HepG2 (cell line): ENCODE results near the gene NEURL2. TPM values are rescaled to one million over a fixed set of nuclear protein-coding genes. Genes with fewer than 3 reads are reported as not detected.
A peak's percentile ranks its signal among the peaks of the same experiment; 100 is the strongest.

ENCODE experiments used
- ELK4 ChIP-seq: sonication (generic); formaldehyde crosslinking; IDR thresholded peaks from 2 replicates; pipeline ENCODE4 v1.9.0; 2021; ENCODE audit warnings: missing genetic modification reagents, borderline replicate concordance
- FOXP1 ChIP-seq, 2 experiments: fragments of 450-650 bp in 1 of 2; IDR thresholded peaks; 2 replicates each; pipeline ENCODE4 v1.6.1; 2017 to 2018; ENCODE audit warnings: antibody characterized with exemption in 1 of 2
- HDAC1 ChIP-seq: sonication (generic); formaldehyde crosslinking; IDR thresholded peaks from 2 replicates; pipeline ENCODE4 v1.5.1; 2020; ENCODE audit warnings: mild to moderate bottlenecking, missing genetic modification reagents
- JARID2 ChIP-seq: sonication (generic); formaldehyde crosslinking; IDR thresholded peaks from 2 replicates; pipeline ENCODE4 v1.8.1; 2023; ENCODE audit warnings: missing genetic modification reagents, inconsistent platforms; ENCODE audit not compliant: insufficient replicate concordance
- KAT2B ChIP-seq: fragments of 150-350 bp; IDR thresholded peaks from 2 replicates; pipeline ENCODE4 v1.6.1; 2014; ENCODE audit warnings: low read depth, low read length, borderline replicate concordance
- NBN ChIP-seq: fragments of 450-650 bp; conservative IDR thresholded peaks from 2 replicates; pipeline ENCODE4 v1.6.1; 2017
- NFE2L1 ChIP-seq: sonication (generic); formaldehyde crosslinking; IDR thresholded peaks from 2 replicates; pipeline ENCODE4 v1.4.0; 2020; ENCODE audit warnings: missing genetic modification reagents, mild to moderate bottlenecking, borderline replicate concordance
- NFYB ChIP-seq: sonication (generic); formaldehyde crosslinking; IDR thresholded peaks from 2 replicates; pipeline ENCODE4 v1.4.0; 2020; ENCODE audit warnings: missing genetic modification reagents
- NFYC ChIP-seq: IDR thresholded peaks from 2 replicates; pipeline ENCODE4 v1.6.1; 2016; ENCODE audit warnings: missing genetic modification reagents, missing compliant biosample characterization
- NRL ChIP-seq: sonication (generic); formaldehyde crosslinking; IDR thresholded peaks from 2 replicates; pipeline ENCODE4 v1.5.0; 2020; ENCODE audit warnings: missing genetic modification reagents, mild to moderate bottlenecking, moderate library complexity, borderline replicate concordance
- SALL2 ChIP-seq: sonication (generic); formaldehyde crosslinking; IDR thresholded peaks from 2 replicates; pipeline ENCODE4 v1.8.1; 2023; ENCODE audit warnings: mild to moderate bottlenecking, missing genetic modification reagents, inconsistent platforms
- SMAD9 ChIP-seq: sonication (generic); formaldehyde crosslinking; IDR thresholded peaks from 2 replicates; pipeline ENCODE4 v1.5.1; 2020; ENCODE audit warnings: mild to moderate bottlenecking, missing genetic modification reagents
- SMYD3 ChIP-seq: sonication (generic); formaldehyde crosslinking; IDR thresholded peaks from 2 replicates; pipeline ENCODE4 v1.8.1; 2023; ENCODE audit warnings: mild to moderate bottlenecking, missing genetic modification reagents
- SNRNP70 ChIP-seq: fragments of 200-400 bp; formaldehyde crosslinking; IDR thresholded peaks from 2 replicates; pipeline ENCODE4 v1.6.1; 2017; ENCODE audit warnings: mild to moderate bottlenecking, low read depth, low read length, moderate library complexity
- SUZ12 ChIP-seq: fragments of 150-350 bp; IDR thresholded peaks from 2 replicates; pipeline ENCODE4 v1.6.1; 2014; ENCODE audit warnings: low read depth, low read length
- ZC3H13 ChIP-seq: sonication (generic); formaldehyde crosslinking; IDR thresholded peaks from 2 replicates; pipeline ENCODE4 v1.8.1; 2023; ENCODE audit warnings: mild to moderate bottlenecking, missing genetic modification reagents, moderate library complexity
- ZNF24 ChIP-seq: fragments of 450-650 bp; IDR thresholded peaks from 2 replicates; pipeline ENCODE4 v1.6.1; 2017; ENCODE audit warnings: antibody characterized with exemption, mild to moderate bottlenecking
- ZNF3 ChIP-seq: IDR thresholded peaks from 2 replicates; pipeline ENCODE4 v1.7.0; 2017; ENCODE audit warnings: inconsistent platforms
- ZNF343 ChIP-seq: sonication (generic); formaldehyde crosslinking; IDR thresholded peaks from 2 replicates; pipeline ENCODE4 v1.4.0; 2020; ENCODE audit warnings: mild to moderate bottlenecking, missing genetic modification reagents
- ZNF354B ChIP-seq: sonication (generic); formaldehyde crosslinking; IDR thresholded peaks from 2 replicates; pipeline ENCODE4 v1.8.0; 2022; ENCODE audit warnings: mild to moderate bottlenecking, missing genetic modification reagents
- ZNF430 ChIP-seq: sonication (generic); formaldehyde crosslinking; IDR thresholded peaks from 2 replicates; pipeline ENCODE4 v1.9.0; 2021; ENCODE audit warnings: mild to moderate bottlenecking, missing genetic modification reagents
- ZNF546 ChIP-seq: sonication (generic); formaldehyde crosslinking; conservative IDR thresholded peaks from 2 replicates; pipeline ENCODE4 v1.8.1; 2023; ENCODE audit warnings: mild to moderate bottlenecking, missing genetic modification reagents
- ZNF660 ChIP-seq: sonication (generic); formaldehyde crosslinking; IDR thresholded peaks from 2 replicates; pipeline ENCODE4 v1.5.1; 2020; ENCODE audit warnings: mild to moderate bottlenecking, low read depth, missing genetic modification reagents, borderline replicate concordance
- ZNF713 ChIP-seq: sonication (generic); formaldehyde crosslinking; IDR thresholded peaks from 2 replicates; pipeline ENCODE4 v1.4.0; 2020; ENCODE audit warnings: mild to moderate bottlenecking, missing genetic modification reagents
- polyA plus RNA-seq, 8 experiments: library from polyadenylated mRNA; depleted of rRNA in 3 of 8; stranded (reverse) in 7 of 8; unstranded in 1 of 8; fragments of >200 nt; fragmentation: Illumina TruSeq in 4 of 8; extraction: Trizol in 4 of 8; gene quantifications; 2 replicates each; pipeline versions ENCODE4 v1.2.1 to v1.2.3, GENCODE V29; 2011 to 2016; ENCODE audit warnings: low read depth in 4 of 8, missing spikeins in 1 of 8, mixed read lengths in 1 of 8; ENCODE audit not compliant: insufficient read depth in 1 of 8
- total RNA-seq, 5 experiments: library from RNA; depleted of rRNA; stranded (reverse); fragments of >200 nt; fragmentation: Illumina TruSeq; extraction: Trizol; gene quantifications; 2 replicates each; pipeline ENCODE4 v1.2.3, GENCODE V29; 2016; ENCODE audit warnings: low read depth in 1 of 5
- TF ChIP-seq, protein P1 (sequence below): sonication (generic); formaldehyde crosslinking; IDR thresholded peaks from 2 replicates; pipeline ENCODE4 v1.5.0; 2020; ENCODE audit warnings: mild to moderate bottlenecking, missing genetic modification reagents

The NEURL2 gene
- total and polyA plus RNA-seq, 2 of the 13 experiments (the other 11 are each of a cell fraction or from before 2014, with no cell fraction given): 7.2 to 9.7 TPM

DNA sequence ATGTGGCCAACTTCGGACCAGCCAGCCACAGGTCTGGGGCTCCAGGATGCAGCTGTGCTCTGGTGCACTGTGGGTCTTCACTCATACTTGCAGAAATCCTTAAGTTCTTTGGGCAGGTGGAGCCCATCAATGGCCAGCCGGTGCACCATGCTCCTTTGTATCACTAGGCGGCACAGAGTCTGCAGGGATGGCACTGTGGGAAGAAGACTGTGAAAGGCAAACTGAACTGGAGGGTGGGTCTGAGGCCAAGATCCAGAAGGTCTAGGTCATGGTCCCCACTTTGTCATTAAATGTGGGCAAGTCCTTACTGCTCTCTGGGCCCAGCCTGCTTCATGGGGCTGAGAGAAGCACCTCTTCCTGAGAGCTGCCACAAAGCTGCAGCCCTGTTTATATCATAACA, 2.3 kb downstream of the NEURL2 start (continued):
- TF ChIP-seq SALL2 (CRISPR knock-in tag): no peak
- no peak for TF ChIP-seq SMAD9 (CRISPR knock-in tag)
- 0 out of 2 replicates have a peak, but pooled peaks have one; percentile 14 for TF ChIP-seq ZNF430
- no peak for TF ChIP-seq NFYC (CRISPR knock-in tag)
- TF ChIP-seq JARID2 (CRISPR knock-in tag): no peak
- TF ChIP-seq ZNF713 (CRISPR knock-in tag): no peak
- TF ChIP-seq SMYD3: no peak
- TF ChIP-seq SNRNP70: no peak
- no peak for TF ChIP-seq ZNF546
- 0 out of 2 replicates have a peak, but pooled peaks have one; percentile 36 for TF ChIP-seq NRL (CRISPR knock-in tag)
- no peak for TF ChIP-seq HDAC1
- TF ChIP-seq ZNF343 (CRISPR knock-in tag): no peak
- TF ChIP-seq FOXP1 (IDR thresholded peaks at IDR 0.05): no peak
- TF ChIP-seq FOXP1 (CRISPR knock-in tag; IDR thresholded peaks at IDR 0.05): no peak
- no peak for TF ChIP-seq NBN
- no peak for TF ChIP-seq ZNF660 (CRISPR knock-in tag)
- TF ChIP-seq NFE2L1 (CRISPR knock-in tag): no peak
- TF ChIP-seq ZNF24: no peak
- no peak for TF ChIP-seq KAT2B
- peak; percentile 57; the same call in 1 of the 2 replicates for TF ChIP-seq ZC3H13 (CRISPR knock-in tag)
- TF ChIP-seq, protein P1, sequence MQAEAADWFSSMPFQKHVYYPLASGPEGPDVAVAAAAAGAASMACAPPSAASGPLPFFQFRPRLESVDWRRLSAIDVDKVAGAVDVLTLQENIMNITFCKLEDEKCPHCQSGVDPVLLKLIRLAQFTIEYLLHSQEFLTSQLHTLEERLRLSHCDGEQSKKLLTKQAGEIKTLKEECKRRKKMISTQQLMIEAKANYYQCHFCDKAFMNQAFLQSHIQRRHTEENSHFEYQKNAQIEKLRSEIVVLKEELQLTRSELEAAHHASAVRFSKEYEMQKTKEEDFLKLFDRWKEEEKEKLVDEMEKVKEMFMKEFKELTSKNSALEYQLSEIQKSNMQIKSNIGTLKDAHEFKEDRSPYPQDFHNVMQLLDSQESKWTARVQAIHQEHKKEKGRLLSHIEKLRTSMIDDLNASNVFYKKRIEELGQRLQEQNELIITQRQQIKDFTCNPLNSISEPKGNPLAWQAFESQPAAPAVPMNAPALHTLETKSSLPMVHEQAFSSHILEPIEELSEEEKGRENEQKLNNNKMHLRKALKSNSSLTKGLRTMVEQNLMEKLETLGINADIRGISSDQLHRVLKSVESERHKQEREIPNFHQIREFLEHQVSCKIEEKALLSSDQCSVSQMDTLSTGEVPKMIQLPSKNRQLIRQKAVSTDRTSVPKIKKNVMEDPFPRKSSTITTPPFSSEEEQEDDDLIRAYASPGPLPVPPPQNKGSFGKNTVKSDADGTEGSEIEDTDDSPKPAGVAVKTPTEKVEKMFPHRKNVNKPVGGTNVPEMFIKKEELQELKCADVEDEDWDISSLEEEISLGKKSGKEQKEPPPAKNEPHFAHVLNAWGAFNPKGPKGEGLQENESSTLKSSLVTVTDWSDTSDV (CRISPR knock-in tag): 0 out of 2 replicates have a peak, but pooled peaks have one; percentile 73
- TF ChIP-seq ZNF3 (CRISPR knock-in tag): no peak
- TF ChIP-seq ELK4 (CRISPR knock-in tag): no peak
- no peak for TF ChIP-seq SUZ12
- no peak for TF ChIP-seq ZNF354B (CRISPR knock-in tag)
- no peak for TF ChIP-seq NFYB (CRISPR knock-in tag)
